ENCODE measurements around the gene FLOT1.
"Not testable (repeated sequence)": the region's sequence is repeated elsewhere in the genome, so short reads cannot be mapped to it uniquely, and the experiment has no call there.

FLOT1 gene

DNA sequence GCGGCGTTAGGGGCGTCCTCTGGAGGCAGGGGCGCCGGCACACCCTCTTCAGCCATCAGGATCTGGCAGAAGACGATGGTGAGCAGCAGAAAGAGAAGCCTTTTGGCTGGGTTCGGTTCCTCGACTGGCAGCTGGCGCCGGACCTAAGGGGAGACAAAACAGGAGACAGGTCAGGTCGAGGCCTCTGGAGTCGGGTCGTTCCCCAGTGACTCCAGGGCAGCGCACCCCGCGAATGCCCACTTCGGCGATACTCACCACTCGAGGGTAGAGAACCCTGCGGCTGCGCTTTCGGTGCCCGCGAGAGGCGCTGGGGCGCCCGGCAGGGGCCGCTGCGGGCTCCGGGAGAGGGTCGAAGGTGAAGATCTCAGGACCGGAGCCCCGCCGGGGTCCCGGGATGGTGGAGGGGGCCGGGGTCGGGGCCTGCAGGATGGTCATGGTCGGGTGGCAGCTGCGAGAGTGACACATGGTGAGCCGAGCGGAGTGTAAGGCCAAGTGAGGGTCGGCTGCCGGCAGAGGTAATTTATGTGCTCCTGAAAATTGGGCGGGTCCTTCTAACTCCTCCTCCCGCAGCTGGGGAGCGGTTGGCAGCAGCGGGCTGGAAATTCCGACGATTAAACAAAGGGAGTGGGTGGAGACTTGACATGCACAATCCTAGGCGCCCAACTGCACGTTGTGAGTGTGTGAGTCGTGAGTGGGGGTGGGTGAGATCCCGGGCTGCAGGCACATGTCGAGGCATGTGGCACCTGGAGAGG, 1.7 kb upstream of the FLOT1 start, which contains the start of gene IER3:
Gene IER3 (minus strand): TSS at position 494 of the 752 bp plus-strand sequence. CDS start 29 bp downstream, at position 465.
- peak; percentile 96 for DNase-seq

DNA sequence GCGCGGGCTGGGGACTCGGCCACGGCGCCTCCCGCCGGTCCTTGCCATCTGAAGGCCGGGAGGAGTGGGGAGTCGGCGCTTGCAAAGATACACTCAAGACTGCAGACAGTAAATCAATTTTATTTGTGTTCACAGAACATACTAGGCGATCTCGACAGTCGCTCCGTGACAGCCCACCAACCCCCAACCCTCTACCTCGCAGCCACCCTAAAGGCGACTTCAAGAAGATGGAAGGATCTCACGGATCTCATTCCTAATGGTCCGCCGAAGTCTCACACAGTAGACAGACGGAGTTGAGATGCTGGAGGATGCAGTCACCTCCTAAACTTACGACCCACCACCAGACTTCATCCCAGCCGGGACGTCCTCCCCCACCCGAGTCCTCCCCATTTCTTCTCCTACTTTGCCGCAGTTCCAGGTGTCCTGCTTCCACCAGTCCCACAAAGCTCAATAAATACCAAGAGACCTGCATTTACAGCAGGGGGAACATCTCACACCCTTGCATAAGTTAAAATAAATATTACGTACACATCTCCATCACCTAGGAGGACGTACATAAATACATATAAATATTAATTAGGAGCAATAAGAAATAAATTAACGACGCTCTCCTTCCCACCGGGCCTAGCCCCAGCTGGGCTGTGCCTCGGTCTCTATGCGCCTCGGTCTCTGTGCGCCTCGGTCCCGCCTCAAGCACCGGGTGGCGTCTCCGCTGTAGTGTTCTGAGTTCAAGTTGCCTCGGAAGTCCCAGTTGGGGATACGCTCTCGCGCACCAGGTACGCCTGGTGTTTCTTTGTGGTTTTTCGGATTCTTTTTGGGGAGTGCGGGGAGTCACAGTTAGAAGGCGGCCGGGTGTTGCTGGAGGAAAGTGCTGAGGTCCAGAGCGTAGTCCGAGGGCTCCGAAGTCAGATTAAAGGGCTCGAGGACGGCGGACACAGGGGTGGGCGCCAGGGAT, 889 bp upstream of the FLOT1 start:
- no peak for DNase-seq

DNA sequence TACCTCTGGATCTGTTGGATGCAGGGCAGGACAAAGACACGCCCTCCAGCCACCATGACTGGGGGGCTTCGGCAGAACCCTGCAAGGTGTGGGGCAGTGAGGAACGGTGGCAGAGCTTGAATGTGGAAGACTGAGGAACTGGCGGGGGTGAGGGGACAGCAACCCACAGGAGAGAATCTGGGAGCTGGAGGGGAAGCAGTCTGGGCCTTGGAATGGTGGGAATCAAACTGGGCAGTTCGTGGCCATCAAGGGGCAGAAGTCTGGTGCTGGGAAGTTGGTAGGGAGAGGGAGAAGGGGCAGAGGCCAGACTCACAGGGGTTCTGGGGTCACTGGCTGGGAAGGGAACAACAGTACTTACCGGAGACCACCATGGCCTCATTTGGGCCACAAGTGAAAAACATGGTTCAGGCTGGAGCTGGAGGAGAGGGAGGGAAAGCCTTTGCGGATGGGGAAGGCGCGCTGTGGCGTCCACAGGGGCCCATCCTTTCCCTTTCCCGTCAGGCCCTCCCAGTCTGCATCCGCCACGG, 635 bp downstream of the FLOT1 start:
- no peak for DNase-seq

DNA sequence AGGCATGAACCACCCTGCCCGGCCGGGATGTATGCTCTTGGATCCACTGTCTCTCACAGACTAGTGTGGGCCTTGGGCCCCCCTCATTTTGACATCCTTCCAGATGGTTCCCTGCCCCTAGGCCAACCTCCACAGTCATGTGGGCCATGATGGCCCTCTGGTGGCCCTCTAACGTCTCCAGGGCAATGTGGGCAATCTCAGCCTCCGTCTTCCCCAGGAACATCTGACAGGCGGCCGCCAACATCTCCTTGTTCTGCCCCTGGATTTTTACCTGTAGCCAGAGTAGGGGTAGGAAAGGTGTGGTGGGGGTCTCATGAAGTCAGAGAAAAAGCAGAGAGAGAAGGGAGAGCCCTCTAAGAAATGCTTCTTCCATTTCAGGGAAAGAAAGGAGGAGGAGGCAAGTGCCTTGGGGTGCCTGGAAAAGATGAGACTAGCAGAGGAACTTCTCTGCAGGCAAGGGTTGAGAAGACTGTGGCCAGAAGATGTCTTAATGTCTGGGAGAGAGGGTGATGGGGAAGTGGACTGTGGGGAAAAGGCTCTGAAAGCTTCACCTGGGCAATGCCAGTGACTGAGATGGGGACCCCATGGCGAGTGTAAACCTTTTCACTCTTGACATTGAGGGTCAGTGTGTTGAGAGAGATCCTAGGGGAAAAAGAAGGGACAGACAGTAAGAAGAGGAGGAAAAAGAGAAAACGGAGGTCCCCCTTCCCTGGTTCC, 1.3 kb downstream of the FLOT1 start:
- DNase-seq: no peak

DNA sequence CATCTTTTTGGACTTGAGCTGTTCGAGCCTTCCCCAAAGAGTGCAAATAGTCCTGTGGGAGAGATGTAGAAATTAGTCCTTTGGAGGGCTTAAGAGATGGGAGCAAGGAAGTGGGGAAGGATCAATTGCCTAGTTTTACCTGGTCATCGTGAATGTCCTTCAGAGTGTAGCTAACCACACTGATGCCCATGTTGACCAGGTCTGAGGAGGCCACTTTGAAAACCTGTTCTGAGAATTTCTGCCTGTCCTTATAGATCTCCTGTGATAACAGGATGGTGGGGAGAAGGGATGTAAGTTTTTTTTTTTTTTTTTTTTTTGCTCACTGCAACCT, 2.0 kb downstream of the FLOT1 start:
- no peak for DNase-seq

DNA sequence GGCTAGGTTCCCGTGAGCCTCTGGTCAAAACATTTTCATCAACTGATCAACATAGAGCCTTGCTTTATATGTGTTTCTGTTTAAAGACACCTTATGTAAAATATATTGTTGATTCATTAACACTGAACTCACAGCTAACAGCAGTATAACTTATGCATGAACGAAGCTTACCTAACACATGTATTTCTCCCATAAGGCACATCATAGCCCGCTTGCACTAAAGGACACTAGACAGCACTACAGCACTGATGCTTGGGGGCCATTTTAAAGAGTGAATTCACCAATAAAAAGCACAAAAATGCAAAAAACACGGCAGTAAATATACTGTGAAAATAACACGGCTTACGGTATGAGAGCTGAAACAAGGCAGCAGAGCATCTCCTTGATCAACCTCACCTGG, 4.0 kb downstream of the FLOT1 start:
- DNase-seq: no peak

DNA sequence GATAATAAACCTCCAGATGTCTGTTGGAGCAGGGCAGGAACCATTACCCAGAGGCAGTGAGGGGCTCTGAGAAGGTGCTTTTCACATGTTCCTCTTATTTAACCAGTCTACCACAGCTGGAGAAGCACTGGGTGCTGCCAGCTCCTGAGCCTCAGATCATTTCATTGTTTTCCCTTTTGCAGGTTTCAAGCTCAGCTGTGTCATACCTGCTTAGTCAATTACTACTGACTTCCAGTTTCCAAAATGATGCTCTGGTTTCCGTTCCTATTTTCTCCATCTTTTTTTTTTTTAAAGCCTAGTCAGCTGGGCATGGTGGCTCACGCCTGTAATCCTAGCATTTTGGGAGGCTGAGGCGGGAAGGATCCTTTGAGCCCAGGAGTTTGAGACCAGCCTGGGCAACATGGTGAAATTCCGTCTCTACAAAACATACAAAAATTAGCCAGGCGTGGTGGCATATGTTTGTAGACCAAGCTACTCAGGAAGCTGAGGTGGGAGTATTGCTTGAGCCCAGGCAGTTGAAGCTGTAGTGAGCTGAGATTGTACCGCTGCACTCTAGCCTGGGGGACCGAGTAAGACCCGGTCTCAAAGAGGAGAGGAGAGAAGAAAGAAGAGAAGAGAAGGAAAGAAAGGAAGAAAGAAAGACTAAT, 6.7 kb downstream of the FLOT1 start:
- no peak for DNase-seq

DNA sequence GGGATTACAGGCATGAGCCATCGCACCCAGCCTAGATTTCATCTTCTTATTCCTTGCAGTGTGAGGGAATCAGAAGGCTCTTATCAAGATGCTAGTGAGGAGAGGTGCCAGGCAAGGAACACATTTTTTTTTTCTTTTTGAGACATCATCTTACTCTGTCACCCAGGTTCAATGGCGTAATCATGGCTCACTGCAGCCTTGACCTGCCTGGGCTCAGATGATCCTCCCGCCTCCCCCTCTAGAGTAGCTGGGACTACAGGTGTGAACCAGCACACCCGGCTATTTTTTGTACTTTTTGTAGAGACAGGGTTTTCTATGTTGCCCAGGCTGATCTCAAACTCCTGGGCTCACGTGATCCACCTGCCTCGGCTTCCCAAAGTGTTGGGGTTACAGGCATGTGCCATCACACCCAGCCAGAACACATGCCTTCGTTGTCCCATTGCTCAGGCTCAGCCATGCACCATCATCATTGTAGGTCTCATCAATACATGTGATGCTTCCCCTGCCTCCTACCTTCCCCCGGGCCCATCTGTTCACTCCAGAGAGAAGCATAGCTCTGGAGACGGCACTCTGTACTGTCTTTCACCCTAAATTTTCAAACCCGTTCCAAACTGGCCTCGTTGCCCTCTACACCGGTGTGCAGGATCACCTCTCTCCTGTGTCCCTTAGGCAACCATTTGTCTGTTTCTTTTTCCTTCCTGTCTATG, 10.1 kb downstream of the FLOT1 start:
- no peak for DNase-seq

DNA sequence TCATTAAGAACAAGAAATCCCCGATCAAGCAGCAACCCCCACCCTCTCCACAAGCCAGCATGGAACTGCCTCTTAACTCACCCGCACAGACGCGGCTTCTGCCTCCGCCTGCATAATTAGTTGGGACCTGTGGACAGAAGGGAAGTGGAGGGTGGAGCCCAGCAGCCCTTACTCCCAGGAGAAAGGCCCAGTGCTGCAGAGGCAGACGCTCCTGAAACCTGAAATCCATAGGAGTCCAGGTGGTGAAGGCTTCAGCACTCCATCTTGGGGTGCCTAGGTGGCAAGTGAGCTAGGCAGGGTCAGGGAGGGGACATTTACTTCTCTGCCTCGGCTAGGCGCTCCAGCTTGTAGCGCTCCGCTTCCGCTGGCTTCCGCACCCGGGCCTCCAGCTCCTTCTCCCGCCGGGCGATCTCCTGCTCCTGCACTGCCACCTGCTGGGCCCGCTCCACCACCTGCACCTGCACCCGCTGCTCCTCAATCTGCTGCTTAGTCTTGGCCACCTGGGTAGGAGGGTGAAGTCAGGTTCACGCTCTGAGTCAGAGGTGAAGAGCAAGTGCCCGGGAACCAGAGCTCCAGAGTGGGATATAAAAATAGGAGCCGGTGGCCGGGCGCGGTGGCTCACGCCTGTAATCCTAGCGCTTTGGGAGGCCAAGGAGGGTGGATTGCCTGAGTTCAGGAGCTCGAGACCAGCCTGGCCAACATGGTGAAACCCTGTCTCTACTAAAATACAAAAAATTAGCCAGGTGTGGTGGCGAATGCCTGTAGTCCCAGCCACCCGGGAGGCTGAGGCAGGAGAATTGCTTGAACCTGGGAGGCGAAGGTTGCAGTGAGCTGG, 11.7 kb downstream of the FLOT1 start:
- DNase-seq: peak; percentile 63

DNA sequence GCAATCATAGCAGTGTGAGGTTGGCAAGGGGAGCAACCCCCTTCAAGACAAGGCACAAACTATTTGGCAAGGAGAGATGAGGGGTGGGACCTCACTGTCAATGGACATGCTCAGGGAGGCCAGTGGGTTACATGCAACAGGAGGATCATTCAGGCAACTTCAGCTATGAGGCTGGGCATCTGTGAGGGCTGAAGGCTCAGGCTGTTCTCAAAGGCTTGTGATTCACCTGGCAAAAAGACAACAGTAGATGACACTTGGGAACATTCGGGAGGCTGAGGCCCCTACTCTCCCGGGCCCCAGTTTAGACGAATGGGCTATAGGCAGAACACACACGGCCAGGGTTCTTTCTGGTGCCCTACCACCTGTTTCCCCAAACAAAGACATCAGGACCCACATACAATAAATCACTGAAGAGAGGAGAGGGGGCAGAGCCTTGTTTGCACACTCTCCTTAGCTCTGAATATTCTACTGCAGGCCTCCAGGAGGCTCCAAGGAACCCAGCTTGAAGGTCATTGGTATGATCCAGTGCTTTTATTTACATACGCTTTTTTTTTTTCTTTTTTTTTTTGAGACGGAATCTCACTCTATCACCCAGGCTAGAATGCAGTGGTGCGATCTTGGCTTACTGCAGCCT, 14.4 kb downstream of the FLOT1 start:
- DNase-seq: no peak

DNA sequence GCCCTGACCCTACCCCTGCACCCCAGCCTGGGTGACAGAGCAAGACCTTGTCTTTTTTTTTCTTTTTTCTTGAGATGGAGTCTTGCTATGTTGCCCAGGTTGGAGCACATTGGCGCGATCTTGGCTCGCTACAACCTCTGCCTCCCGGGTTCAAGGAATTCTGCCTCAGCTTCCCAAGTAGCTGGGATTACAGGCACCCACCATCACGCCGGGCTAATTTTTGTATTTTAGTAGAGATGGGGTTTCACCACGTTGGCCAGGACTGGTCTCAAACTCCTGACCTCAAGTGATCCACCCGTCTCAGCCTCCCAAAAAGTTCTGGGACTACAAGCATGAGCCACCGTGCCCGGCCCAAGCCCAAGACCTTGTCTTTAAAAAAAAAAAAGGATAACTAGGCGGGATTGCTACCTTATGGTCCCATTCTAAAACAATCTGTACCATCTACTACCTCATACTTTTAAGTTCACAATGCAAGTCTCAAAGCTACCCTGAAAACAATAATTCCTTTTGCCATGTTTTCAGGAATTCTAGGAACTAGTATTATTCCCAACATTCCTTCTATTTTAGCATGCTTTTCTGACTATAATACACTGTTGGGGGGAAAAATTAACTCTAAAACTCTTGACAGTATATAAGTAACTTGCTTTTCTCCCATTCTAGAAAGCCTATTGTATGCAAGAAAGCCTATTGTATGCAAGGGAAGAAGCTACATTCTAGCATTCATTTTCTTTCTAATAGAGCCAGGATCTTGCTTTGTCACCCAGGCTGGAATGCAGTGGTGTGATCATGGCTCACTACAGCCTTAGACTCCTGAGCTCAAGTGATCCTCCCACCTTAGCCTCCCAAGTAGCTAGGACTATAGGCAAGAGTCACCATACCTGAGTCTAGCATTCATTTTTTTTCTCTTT, 15.7 kb downstream of the FLOT1 start:
- no peak for DNase-seq

DNA sequence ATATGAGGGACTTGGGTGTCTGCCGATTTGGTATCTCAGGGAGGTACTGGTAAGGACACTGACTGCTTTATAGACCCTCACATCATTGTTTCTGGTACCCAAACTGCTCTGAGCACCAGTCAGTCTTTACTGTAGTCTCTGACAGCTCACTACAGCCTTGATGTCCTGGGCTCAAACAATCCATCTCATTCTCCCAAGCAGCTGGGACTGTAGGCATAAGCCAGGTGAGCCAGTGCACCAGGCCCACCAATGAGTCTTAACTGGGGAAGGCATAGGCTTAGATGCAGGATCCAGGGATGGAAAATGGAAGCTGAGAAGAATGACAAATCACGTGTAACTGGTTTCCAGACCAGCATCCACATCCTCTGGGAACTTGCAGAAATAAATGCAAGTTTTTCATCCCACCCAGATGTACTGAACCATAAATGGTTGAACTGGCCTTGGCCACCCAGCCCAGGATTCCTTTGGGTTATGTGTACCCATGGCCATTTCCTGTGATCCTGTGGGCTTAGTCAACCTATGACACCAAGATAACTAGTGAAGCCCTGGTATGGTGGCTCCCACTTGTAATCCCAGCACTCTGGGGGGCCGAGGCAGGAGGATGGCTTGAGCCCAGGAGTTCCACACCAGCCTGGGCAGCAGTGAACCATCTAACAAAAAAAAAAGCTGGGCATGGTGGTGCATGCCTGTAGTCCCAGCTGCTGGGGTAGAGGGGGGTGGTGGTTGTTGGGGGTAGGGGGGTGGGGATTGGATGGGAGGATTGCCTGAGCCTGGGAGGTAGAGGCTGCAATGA, 16.6 kb downstream of the FLOT1 start:
- peak; percentile 79 for DNase-seq

DNA sequence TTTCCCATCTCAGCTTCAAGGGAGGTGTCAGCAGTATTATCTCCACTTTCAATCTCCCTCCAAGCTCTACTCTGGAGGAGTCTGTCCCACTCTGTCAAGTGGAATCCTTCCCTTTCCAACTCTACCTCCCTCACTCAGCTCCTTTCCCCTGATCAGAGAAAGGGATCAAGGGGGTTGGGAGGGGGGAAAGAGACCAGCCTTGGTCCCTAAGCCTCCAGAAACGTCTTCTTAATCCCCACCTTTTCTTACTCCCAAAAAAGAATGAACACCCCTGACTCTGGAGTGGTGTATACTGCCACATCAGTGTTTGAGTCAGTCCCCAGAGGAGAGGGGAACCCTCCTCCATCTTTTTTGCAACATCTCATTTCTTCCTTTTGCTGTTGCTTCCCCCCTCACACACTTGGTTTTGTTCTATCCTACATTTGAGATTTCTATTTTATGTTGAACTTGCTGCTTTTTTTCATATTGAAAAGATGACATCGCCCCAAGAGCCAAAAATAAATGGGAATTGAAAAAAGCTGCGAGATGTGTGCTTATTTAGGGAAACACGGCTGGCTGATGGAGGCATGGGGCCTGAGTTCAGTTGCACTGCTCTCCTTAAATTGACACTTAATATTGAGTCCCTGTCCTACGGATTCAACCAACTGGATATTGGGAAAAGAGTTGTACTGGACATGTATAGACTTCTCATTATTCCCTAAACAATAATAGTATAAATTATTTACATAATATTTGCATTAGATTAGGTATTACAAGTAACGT, 17.4 kb downstream of the FLOT1 start:
- no peak for DNase-seq

DNA sequence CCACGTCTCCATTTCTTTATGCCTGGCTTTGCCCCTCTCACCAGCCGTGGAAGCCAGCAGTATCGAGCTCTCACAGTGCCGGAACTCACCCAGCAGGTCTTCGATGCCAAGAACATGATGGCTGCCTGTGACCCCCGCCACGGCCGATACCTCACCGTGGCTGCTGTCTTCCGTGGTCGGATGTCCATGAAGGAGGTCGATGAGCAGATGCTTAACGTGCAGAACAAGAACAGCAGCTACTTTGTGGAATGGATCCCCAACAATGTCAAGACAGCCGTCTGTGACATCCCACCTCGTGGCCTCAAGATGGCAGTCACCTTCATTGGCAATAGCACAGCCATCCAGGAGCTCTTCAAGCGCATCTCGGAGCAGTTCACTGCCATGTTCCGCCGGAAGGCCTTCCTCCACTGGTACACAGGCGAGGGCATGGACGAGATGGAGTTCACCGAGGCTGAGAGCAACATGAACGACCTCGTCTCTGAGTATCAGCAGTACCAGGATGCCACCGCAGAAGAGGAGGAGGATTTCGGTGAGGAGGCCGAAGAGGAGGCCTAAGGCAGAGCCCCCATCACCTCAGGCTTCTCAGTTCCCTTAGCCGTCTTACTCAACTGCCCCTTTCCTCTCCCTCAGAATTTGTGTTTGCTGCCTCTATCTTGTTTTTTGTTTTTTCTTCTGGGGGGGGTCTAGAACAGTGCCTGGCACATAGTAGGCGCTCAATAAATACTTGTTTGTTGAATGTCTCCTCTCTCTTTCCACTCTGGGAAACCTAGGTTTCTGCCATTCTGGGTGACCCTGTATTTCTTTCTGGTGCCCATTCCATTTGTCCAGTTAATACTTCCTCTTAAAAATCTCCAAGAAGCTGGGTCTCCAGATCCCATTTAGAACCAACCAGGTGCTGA, 18.4 kb downstream of the FLOT1 start:
- DNase-seq: not testable (repeated sequence)

DNA sequence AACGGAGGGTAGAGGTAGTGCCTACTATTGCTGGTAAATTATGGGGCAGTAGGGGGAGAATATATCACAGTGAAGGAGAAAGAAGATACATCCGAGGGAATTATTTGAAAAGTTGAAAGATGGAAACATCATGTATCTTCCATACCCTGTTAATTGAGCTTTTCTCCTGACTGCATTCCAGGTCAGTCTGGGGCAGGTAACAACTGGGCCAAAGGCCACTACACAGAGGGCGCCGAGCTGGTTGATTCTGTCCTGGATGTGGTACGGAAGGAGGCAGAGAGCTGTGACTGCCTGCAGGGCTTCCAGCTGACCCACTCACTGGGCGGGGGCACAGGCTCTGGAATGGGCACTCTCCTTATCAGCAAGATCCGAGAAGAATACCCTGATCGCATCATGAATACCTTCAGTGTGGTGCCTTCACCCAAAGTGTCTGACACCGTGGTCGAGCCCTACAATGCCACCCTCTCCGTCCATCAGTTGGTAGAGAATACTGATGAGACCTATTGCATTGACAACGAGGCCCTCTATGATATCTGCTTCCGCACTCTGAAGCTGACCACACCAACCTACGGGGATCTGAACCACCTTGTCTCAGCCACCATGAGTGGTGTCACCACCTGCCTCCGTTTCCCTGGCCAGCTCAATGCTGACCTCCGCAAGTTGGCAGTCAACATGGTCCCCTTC, 19.2 kb downstream of the FLOT1 start:
- DNase-seq: not testable (repeated sequence)

All from fibroblast of skin of right biceps (primary cell).